ENCODE measurements around the gene EID3.

GRCh38 chr12:104288635-104289274, 14.8 kb upstream of the EID3 start:
- TF ChIP-seq POLR2A (IDR thresholded peaks at IDR 0.05; ENCODE audit: low read length) (peak; percentile 86), GATA1 (IDR thresholded peaks at IDR 0.05; ENCODE audit: low read depth, low read length) (no peak)

All from erythroblast (primary cell).